SJCRH30 (cell line): ENCODE results near the gene DLX4. TPM values are rescaled to one million over a fixed set of nuclear protein-coding genes. Genes with fewer than 3 reads are reported as not detected.

Experiments used
- DNase-seq, 2 experiments: peaks; one replicate each; pipeline ENCODE4 v3.0.0-alpha.2; 2015 to 2020
- H3K27ac ChIP-seq: fragments of 250-450 bp; sonication (Bioruptor Pico); 2 replicates; pipeline ENCODE4 v1.5.1; 2020; ENCODE audit warnings: mild to moderate bottlenecking, moderate library complexity
- H3K27me3 ChIP-seq: fragments of 250-450 bp; sonication (Bioruptor Pico); 2 replicates; pipeline ENCODE4 v1.5.1; 2020; ENCODE audit warnings: mild to moderate bottlenecking, moderate library complexity
- H3K36me3 ChIP-seq: fragments of 250-450 bp; sonication (Bioruptor Pico); 2 replicates; pipeline ENCODE4 v1.5.1; 2020; ENCODE audit warnings: mild to moderate bottlenecking, moderate library complexity
- H3K4me1 ChIP-seq: fragments of 250-450 bp; sonication (Bioruptor Pico); 2 replicates; pipeline ENCODE4 v1.5.1; 2020; ENCODE audit warnings: mild to moderate bottlenecking, moderate library complexity
- H3K4me3 ChIP-seq: fragments of 250-450 bp; sonication (Bioruptor Pico); 2 replicates; pipeline ENCODE4 v1.5.1; 2020; ENCODE audit warnings: mild to moderate bottlenecking, moderate library complexity
- H3K9me3 ChIP-seq: fragments of 250-450 bp; sonication (Bioruptor Pico); replicated peaks from 2 replicates; pipeline ENCODE4 v1.5.1; 2020; ENCODE audit warnings: mild to moderate bottlenecking, moderate library complexity
- total RNA-seq: library from RNA; depleted of rRNA; stranded (reverse); fragments of >200 nt; shearing (Covaris generic); gene quantifications from 2 replicates; pipeline ENCODE4 v1.2.3, GENCODE V29; 2014

DLX4 gene
- total RNA-seq, 1 experiment from 2014 or later: 0.34 TPM

GRCh38 chr17:49935526-49936210, 33.3 kb upstream of the DLX4 start:
- no peaks in the 10 kb centered on the region for H3K9me3 ChIP-seq
- H3K4me3 ChIP-seq: no peak overlapping the region
- no peak for DNase-seq
- no peak overlapping the region for H3K27ac ChIP-seq
- 0 out of 2 replicates have a peak, but pooled peaks cover 3% of the 10 kb centered on the region for H3K27me3 ChIP-seq
- no peaks in the 10 kb centered on the region for H3K36me3 ChIP-seq
- no peaks in the 10 kb centered on the region for H3K4me1 ChIP-seq

- 0 out of 2 replicates have a peak, but pooled peaks cover 3% of the 10 kb centered on the region for H3K27me3 ChIP-seq
- H3K27ac ChIP-seq: no peak overlapping the region
- no peaks in the 10 kb centered on the region for H3K9me3 ChIP-seq
- no peak for DNase-seq
- H3K4me3 ChIP-seq: no peak overlapping the region
- no peaks in the 10 kb centered on the region for H3K4me1 ChIP-seq
- H3K36me3 ChIP-seq: no peaks in the 10 kb centered on the region
Observed at GRCh38 chr17:49936386-49936785, 32.6 kb upstream of the DLX4 start.

GRCh38 chr17:49939318-49939717, 29.7 kb upstream of the DLX4 start:
- Histone ChIP-seq H3K9me3 (no peaks in the 10 kb centered on the region), H3K27me3 (peaks cover 3% of the 10 kb centered on the region; the same call in 1 of the 2 replicates), H3K36me3 (no peaks in the 10 kb centered on the region)

DNA sequence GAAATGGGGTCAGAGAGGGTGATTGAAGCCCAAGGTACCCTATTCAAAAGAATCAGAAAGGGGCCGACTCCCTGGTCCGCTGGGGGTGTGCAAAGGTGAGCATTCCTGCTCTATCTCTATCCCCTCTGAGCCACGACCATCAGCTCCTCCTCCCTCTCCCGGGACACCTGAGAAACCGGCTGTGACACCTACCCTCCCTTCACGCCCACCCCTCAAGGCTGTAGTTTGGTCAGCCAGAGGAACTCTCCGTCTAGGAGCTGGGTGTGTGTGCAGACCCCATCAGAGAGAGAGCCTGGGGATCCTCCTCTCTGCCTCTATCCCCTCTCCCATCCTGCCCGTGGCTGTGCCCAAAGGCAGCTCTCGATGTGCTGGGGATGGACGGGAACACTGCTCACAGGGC, 27.6 kb upstream of the DLX4 start:
- Histone ChIP-seq H3K27me3 (peaks cover 8% of the 10 kb centered on the region; the same call in 1 of the 2 replicates), H3K4me1 (no peaks in the 10 kb centered on the region)

More at GRCh38 chr17:49939318-49939717, 29.7 kb upstream of the DLX4 start:
- Histone ChIP-seq H3K4me1 (no peaks in the 10 kb centered on the region), H3K4me3 (no peak overlapping the region), H3K27ac (no peak overlapping the region)
- no peak for DNase-seq

GRCh38 chr17:49942947-49943346, 26.0 kb upstream of the DLX4 start:
- Histone ChIP-seq H3K4me3 (no peak overlapping the region), H3K4me1 (no peaks in the 10 kb centered on the region), H3K9me3 (no peaks in the 10 kb centered on the region), H3K36me3 (no peaks in the 10 kb centered on the region), H3K27ac (no peak overlapping the region), H3K27me3 (peaks cover 8% of the 10 kb centered on the region; the same call in 1 of the 2 replicates)
- DNase-seq: no peak

More for the DNA sequence above, 27.6 kb upstream of the DLX4 start:
- no peak for DNase-seq
- H3K4me3 ChIP-seq: no peak overlapping the region
- H3K9me3 ChIP-seq: no peaks in the 10 kb centered on the region
- H3K36me3 ChIP-seq: no peaks in the 10 kb centered on the region
- no peak overlapping the region for H3K27ac ChIP-seq

DNA sequence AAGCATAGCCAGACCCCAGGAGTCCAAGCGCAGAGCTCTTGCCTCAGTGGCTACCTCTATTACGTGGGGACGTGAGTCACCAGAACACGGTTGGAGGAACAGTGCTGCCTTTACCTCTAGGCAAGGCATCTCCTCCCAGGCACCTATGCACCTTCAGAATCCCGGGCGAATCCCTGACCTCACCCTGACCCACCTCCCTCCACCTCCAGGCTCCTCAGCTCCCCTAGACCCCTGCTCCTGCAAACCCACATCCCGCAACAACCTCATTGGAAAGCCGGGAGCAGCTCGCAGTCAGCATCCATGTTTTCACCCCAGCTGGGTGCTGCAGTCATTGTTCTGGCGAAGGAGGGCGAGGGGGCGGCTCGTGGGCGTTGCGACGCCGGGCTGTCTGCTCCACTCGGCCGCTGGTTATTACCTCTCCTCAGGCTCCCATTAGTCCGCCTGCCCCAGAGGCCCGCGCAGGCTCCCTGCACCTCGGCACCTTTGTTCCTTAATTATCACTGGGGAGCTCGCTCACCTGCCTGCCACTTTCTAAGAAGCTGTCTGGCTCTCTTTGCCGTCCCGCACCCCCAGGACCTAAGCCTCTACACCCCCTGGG, 24.6 kb upstream of the DLX4 start:
- Histone ChIP-seq H3K27me3 (peaks cover 8% of the 10 kb centered on the region; the same call in 1 of the 2 replicates), H3K4me3 (no peak overlapping the region)

GRCh38 chr17:49946208-49946607, 22.8 kb upstream of the DLX4 start:
- H3K4me3 ChIP-seq: no peak overlapping the region
- no peak overlapping the region for H3K27ac ChIP-seq
- H3K36me3 ChIP-seq: no peaks in the 10 kb centered on the region
- no peaks in the 10 kb centered on the region for H3K9me3 ChIP-seq
- no peak for DNase-seq
- peaks cover 11% of the 10 kb centered on the region; the same call in 1 of the 2 replicates for H3K27me3 ChIP-seq
- H3K4me1 ChIP-seq: no peaks in the 10 kb centered on the region

More for the DNA sequence above, 24.6 kb upstream of the DLX4 start:
- Histone ChIP-seq H3K36me3 (no peaks in the 10 kb centered on the region), H3K27ac (no peak overlapping the region), H3K4me1 (no peaks in the 10 kb centered on the region), H3K9me3 (no peaks in the 10 kb centered on the region)
- DNase-seq: no peak

- no peak for DNase-seq
- Histone ChIP-seq H3K4me3 (no peak overlapping the region), H3K27me3 (peaks cover 18% of the 10 kb centered on the region), H3K27ac (no peak overlapping the region), H3K4me1 (no peaks in the 10 kb centered on the region), H3K36me3 (no peaks in the 10 kb centered on the region), H3K9me3 (no peaks in the 10 kb centered on the region)
Observed at GRCh38 chr17:49946964-49947584, 21.9 kb upstream of the DLX4 start.

GRCh38 chr17:49949634-49950033, 19.4 kb upstream of the DLX4 start:
- no peak for DNase-seq
- H3K27ac ChIP-seq: no peak overlapping the region
- H3K27me3 ChIP-seq: peaks cover 20% of the 10 kb centered on the region
- H3K4me1 ChIP-seq: no peaks in the 10 kb centered on the region
- H3K36me3 ChIP-seq: no peaks in the 10 kb centered on the region
- no peaks in the 10 kb centered on the region for H3K9me3 ChIP-seq
- H3K4me3 ChIP-seq: no peak overlapping the region

DNA sequence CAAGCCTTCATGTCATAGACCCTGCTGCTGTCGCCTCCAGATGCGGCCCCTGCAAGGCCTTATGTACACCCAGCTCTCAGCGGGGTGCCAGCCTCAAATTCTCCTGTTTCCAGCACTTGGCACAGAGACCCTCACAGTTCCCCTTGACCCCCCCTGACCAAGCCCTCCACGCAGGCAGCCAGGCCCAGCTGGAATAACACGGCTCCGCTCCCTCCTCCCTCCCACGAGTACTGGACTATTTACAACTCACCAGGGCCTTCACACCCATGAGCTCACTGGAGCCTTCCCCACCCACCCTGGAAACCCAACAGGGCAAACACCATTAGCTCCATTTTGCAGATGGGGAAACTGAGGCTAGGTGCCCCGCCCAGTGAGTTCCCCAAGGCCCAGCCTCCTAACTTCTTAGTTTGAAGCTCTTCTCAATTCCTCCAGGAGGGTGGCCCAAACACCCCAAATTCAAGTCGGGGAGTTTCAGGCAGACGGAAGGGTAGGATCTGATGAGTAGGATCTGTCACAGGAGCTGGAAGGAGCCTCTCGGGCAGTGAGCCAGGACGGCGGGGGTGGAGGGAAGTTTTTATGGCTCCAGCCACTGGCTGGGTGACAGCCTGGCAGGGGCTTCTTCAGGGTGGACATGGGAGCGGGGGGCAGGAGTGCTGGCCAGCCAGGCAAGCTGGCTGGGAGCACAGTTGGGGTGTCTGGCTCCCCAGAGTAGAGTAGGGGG, 17.5 kb upstream of the DLX4 start:
- no peak overlapping the region for H3K4me3 ChIP-seq
- no peak for DNase-seq
- no peaks in the 10 kb centered on the region for H3K4me1 ChIP-seq
- H3K36me3 ChIP-seq: no peaks in the 10 kb centered on the region
- H3K27ac ChIP-seq: no peak overlapping the region
- peaks cover 12% of the 10 kb centered on the region for H3K27me3 ChIP-seq
- H3K9me3 ChIP-seq: no peaks in the 10 kb centered on the region

GRCh38 chr17:49952209-49952911, 16.6 kb upstream of the DLX4 start:
- Histone ChIP-seq H3K4me3 (no peak overlapping the region), H3K4me1 (no peaks in the 10 kb centered on the region), H3K27me3 (peaks cover 12% of the 10 kb centered on the region), H3K9me3 (no peaks in the 10 kb centered on the region), H3K27ac (no peak overlapping the region), H3K36me3 (no peaks in the 10 kb centered on the region)
- DNase-seq: peak; percentile 60 to 72

DNA sequence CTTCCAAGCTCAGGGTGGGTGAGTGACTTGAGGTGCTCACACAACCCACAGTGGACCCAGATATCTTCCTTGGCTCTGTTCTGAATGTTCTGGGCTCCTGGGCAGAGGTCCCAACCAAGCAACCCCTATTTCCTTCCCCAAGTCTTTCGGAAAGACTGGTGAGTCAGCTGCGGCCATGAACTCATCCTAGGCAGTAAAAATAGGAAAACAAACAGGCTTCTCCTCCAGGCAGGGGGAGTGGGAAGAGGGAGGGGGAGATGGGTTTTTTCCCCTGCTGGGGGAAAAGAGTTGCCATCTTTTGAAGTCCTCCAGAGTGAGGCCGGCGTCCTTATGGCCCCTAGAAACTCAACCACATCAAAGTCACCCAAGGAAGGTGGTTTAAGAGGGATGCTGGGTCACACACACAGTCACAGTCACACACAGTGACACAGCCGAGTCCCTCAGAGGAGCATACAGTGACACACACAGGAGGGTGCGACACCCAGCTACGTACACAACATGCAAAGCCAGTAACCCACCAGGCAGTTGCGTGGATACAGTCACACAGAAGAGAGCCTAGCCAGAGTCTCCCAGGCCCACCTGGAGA, 16.0 kb upstream of the DLX4 start:
- Histone ChIP-seq H3K4me3 (no peak overlapping the region), H3K36me3 (no peaks in the 10 kb centered on the region), H3K27ac (no peak overlapping the region), H3K4me1 (no peaks in the 10 kb centered on the region), H3K27me3 (peaks cover 12% of the 10 kb centered on the region), H3K9me3 (no peaks in the 10 kb centered on the region)
- no peak for DNase-seq

DNA sequence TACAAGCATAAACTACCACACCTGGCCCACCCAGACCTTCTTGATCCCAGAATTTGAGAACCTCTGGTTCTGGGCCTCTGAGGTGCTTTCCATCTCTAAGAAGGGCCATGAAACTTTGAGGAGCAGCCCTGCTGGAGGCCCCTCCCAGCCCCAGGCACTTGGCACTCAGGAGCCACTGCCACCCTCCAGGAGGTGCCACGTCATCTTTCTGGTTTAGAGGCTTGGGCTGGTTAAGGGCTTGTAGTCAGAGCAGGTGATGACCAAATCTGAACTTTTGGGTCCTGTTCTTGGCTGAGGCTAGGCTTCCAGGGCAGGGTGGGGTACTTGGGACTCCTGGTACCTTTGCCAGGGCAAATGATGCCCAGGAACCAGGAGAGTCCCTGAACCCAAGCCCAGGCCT, 13.8 kb upstream of the DLX4 start:
- no peak overlapping the region for H3K27ac ChIP-seq
- no peaks in the 10 kb centered on the region for H3K36me3 ChIP-seq
- H3K4me3 ChIP-seq: no peak overlapping the region
- no peak for DNase-seq
- H3K9me3 ChIP-seq: no peaks in the 10 kb centered on the region
- H3K4me1 ChIP-seq: no peaks in the 10 kb centered on the region
- H3K27me3 ChIP-seq: peaks cover 9% of the 10 kb centered on the region

DNA sequence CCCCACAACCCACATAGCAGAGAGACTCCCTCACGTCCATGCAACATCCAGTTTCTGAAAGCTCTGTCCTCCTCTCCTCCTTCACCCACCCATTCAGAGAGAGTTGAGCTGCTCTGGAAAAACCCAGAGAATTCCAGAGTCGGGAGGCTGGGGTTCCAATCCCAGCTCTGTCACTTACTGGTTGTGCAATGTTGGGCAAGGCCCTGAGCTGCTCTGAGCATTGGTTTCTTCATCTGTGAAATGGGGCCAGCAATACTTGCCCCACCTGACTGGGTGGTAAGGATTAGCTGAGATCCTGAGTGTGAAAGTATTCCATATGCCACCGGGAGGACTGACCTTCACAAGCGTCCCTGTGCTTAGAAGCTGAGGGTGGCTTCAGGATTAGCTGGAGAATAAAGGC, 12.2 kb upstream of the DLX4 start:
- H3K27me3 ChIP-seq: peaks cover 4% of the 10 kb centered on the region; the same call in 1 of the 2 replicates
- H3K4me1 ChIP-seq: no peaks in the 10 kb centered on the region
- H3K36me3 ChIP-seq: no peaks in the 10 kb centered on the region
- no peak for DNase-seq
- H3K27ac ChIP-seq: no peak overlapping the region
- H3K4me3 ChIP-seq: no peak overlapping the region
- H3K9me3 ChIP-seq: no peaks in the 10 kb centered on the region
